AG04450 (cell line): Measurements from ENCODE around the gene TPRX1. TPM values are rescaled to one million over a fixed set of nuclear protein-coding genes. Genes with fewer than 3 reads are reported as not detected.

Source experiments
- CTCF ChIA-PET: fragments of 300-600, 350-600 bp; formaldehyde crosslinking; extraction: SDS; loops from one replicate; lab custom pipeline; 2022; ENCODE audit warnings: antibody characterized with exemption, inconsistent platforms; lab: Charles Lee
- POLR2A ChIA-PET: fragments of 350-600 bp; formaldehyde crosslinking; extraction: SDS; loops from one replicate; lab custom pipeline; 2021; ENCODE audit warnings: antibody characterized with exemption, inconsistent platforms; lab: Yijun Ruan, JAX
- DNase-seq: peaks from one replicate; pipeline ENCODE4 v3.0.0-alpha.2; 2011; ENCODE audit warnings: low read depth, low spot score
- H3K27ac ChIP-seq: one replicate; pipeline ENCODE4 v1.5.1; 2012; ENCODE audit warnings: low read depth, low read length, control low read depth
- H3K27me3 ChIP-seq: one replicate; pipeline ENCODE4 v1.6.0; 2012; ENCODE audit warnings: low read length; ENCODE audit not compliant: control insufficient read depth, insufficient read depth
- H3K4me3 ChIP-seq: 2 replicates; pipeline ENCODE4 v1.5.1; 2011; ENCODE audit warnings: mild to moderate bottlenecking, low read depth, low read length, control low read depth
- H3K9me3 ChIP-seq: 2 replicates; pipeline ENCODE4 v1.5.1; 2012; ENCODE audit warnings: low read length; ENCODE audit not compliant: control insufficient read depth, insufficient read depth
- polyA plus RNA-seq: library from polyadenylated mRNA; depleted of rRNA; stranded (reverse); fragments of >200 nt; gene quantifications from 2 replicates; pipeline ENCODE4 v1.2.3, GENCODE V29; 2011
- TF ChIP-seq, protein P1 (sequence below): IDR thresholded peaks from 2 replicates; pipeline ENCODE4 v1.5.1; 2011; ENCODE audit warnings: low read depth, low read length, control low read depth, inconsistent platforms

Gene TPRX1
- polyA plus RNA-seq, 1 experiment: not detected

DNA sequence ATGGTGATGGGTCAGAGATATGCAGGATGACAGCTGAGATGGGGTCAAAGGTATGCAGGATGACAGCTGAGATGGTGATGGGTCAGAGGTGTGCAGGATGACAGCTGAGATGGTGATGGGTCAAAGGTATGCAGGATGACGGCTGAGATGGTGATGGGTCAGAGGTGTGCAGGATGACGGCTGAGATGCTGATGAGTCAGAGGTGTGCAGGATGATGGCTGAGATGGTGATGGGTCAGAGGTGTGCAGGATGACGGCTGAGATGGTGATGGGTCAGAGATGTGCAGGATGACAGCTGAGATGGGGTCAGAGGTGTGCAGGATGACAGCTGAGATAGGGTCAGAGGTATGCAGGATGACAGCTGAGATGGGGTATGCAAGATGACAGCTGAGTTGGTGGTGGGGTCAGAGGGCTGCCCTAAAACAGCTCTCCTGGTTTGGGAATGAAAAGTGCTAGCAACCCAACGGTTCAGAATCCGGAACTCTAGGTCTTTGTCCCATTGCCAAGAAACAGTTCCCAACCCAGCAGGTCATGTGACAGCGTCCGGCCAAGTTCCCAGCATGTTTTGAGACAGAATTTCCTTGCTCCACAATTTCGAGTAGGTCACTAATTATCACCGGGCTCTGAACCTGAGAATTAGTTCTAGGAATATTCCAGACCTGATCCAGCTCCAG lies 22.6 kb downstream of the TPRX1 start:
- ChIA-PET POLR2A (no interaction called here), CTCF (interaction anchor here (0.9 kb wide), 1 partner anchor 16 kb away, joined by 3 read pairs; no protein-coding TSS in a partner anchor)
- Histone ChIP-seq H3K9me3 (no peaks in the 10 kb centered on the region; the same call in 1 of the 2 replicates), H3K27me3 (no peaks in the 10 kb centered on the region), H3K27ac (no peak overlapping the region), H3K4me3 (no peak overlapping the region)
- DNase-seq: no peak
- TF ChIP-seq, protein P1, sequence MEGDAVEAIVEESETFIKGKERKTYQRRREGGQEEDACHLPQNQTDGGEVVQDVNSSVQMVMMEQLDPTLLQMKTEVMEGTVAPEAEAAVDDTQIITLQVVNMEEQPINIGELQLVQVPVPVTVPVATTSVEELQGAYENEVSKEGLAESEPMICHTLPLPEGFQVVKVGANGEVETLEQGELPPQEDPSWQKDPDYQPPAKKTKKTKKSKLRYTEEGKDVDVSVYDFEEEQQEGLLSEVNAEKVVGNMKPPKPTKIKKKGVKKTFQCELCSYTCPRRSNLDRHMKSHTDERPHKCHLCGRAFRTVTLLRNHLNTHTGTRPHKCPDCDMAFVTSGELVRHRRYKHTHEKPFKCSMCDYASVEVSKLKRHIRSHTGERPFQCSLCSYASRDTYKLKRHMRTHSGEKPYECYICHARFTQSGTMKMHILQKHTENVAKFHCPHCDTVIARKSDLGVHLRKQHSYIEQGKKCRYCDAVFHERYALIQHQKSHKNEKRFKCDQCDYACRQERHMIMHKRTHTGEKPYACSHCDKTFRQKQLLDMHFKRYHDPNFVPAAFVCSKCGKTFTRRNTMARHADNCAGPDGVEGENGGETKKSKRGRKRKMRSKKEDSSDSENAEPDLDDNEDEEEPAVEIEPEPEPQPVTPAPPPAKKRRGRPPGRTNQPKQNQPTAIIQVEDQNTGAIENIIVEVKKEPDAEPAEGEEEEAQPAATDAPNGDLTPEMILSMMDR: no peak

DNA sequence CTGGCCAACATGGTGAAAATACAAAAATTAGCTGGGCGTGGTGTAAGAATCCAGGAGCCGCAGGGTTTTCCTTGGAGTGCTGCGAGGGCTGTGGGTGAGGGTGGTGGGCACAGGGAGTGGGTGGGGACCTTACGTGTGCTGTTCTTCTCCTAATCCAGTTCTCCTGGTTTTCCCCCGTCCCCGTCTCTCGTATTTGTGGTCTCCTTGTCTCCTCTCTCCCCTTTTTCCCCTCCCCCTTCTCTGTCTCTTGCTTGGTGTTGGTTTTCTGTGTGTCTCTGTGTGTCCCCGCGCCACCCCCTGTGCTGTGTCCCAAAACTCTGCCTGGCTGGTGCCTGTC lies 24.2 kb downstream of the TPRX1 start:
- Histone ChIP-seq H3K9me3 (no peaks in the 10 kb centered on the region; the same call in 1 of the 2 replicates), H3K27me3 (no peaks in the 10 kb centered on the region), H3K4me3 (peak overlapping the region; percentile 94; the same call in 1 of the 2 replicates), H3K27ac (no peak overlapping the region)
- ChIA-PET CTCF (no interaction called here), POLR2A (no interaction called here)
- TF ChIP-seq, protein P1: no peak
- DNase-seq: no peak

DNA sequence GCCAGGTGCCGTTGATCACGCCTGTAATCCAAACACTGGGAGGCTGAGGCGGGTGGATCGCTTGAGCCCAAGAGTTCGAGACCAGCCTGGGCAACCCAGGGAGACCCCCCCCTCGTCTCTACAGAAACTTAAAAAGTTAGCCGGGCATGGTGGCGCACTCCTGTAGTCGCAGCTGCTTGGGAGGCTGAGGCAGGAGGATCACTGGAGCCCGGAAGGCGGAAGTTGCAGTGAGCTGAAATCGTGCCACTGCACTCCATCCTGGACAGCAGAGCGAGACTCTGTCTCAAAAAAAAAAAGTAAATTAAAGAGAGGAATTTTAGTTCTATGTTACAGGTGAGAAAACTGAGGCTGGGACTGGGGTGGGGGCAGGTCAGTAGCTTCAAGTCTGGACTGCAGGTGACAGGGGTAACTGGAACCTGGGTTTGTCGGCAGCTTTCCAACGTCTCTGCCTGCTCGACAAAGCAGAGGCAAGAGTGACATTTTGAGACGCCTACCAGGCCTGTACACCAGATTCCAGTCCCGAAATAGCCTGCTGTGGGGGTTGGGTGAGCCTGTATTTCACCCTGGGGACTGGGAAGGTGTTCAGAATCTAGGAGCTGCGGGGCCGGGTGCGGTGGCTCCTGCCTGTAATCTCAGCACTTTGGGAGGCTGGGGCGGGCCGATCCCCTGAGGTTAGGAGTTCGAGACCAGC lies 24.7 kb downstream of the TPRX1 start:
- ChIA-PET CTCF (interaction anchor here (0.6 kb wide), 1 partner anchor 13 kb away, joined by 3 read pairs; no protein-coding TSS in a partner anchor), POLR2A (no interaction called here)
- H3K27me3 ChIP-seq: no peaks in the 10 kb centered on the region
- H3K9me3 ChIP-seq: no peaks in the 10 kb centered on the region; the same call in 1 of the 2 replicates
- no peak overlapping the region for H3K27ac ChIP-seq
- DNase-seq: no peak
- TF ChIP-seq, protein P1: no peak
- peak overlapping the region; percentile 94 for H3K4me3 ChIP-seq

DNA sequence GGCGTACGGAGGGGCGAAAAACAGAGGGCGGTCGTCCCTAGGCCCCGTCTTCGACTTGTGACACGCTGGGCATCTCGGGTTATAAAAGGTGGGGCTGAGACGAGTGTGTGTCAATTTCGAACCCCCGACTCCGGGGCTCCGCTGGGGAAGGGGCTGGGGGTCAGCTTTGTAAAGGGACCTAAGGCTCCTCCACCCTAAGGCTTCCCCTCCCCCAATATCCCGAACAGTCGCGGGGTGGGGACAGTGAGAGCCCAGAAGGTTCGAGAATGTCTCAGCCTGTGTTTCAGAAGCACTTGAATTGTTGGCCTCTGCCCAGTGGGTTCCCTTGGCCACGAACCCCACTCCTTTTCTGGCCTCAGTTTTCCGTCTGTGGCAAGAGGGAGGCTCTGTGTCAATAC lies 25.4 kb downstream of the TPRX1 start:
- TF ChIP-seq, protein P1: no peak
- Histone ChIP-seq H3K27ac (no peak overlapping the region), H3K9me3 (no peaks in the 10 kb centered on the region; the same call in 1 of the 2 replicates), H3K27me3 (no peaks in the 10 kb centered on the region), H3K4me3 (peak overlapping the region; percentile 94)
- CTCF ChIA-PET: interaction anchor here (0.6 kb wide), 1 partner anchor 14 kb away, joined by 3 read pairs; no protein-coding TSS in a partner anchor
- DNase-seq: no peak
- POLR2A ChIA-PET: no interaction called here
